ENCODE results near the gene ENPP7.

DNA sequence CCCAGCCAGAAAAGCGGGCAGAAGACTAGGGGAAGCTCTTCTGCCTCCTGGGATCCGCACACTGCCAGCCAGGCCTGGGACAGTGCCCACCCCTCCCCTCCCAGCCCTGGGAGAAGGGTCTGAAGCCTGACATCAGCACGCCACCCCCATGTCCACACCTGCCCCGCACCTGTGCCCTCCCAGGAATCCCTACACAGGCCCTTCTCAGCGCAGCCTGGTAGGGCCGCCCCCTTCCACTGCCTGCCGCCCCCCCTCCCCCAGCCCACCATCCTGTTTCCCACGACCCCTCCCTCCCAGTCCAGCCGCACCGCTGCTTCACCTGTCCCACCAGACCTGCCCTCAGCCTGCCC, 10.6 kb downstream of the ENPP7 start:
- no peak for TF ChIP-seq YY1 (IDR thresholded peaks at IDR 0.05; ENCODE audit: low read depth)
- TF ChIP-seq, protein P1, sequence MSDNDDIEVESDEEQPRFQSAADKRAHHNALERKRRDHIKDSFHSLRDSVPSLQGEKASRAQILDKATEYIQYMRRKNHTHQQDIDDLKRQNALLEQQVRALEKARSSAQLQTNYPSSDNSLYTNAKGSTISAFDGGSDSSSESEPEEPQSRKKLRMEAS (IDR thresholded peaks at IDR 0.05) = no peak
- no peak for TF ChIP-seq RAD21 (IDR thresholded peaks at IDR 0.05; ENCODE audit: low read depth)
- TF ChIP-seq TCF12 (IDR thresholded peaks at IDR 0.05; ENCODE audit: low read depth) = no peak
- no peak for TF ChIP-seq CEBPB (IDR thresholded peaks at IDR 0.05)
- TF ChIP-seq ZBTB7A (IDR thresholded peaks at IDR 0.05; ENCODE audit: low read depth) = no peak
- no peak for TF ChIP-seq EP300 (IDR thresholded peaks at IDR 0.05; ENCODE audit: borderline replicate concordance)
- TF ChIP-seq, protein P2, sequence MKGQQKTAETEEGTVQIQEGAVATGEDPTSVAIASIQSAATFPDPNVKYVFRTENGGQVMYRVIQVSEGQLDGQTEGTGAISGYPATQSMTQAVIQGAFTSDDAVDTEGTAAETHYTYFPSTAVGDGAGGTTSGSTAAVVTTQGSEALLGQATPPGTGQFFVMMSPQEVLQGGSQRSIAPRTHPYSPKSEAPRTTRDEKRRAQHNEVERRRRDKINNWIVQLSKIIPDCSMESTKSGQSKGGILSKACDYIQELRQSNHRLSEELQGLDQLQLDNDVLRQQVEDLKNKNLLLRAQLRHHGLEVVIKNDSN (IDR thresholded peaks at IDR 0.05) = no peak
- no peak for TF ChIP-seq CREB1 (IDR thresholded peaks at IDR 0.05; ENCODE audit: low read depth)
- no peak for TF ChIP-seq FOXM1 (IDR thresholded peaks at IDR 0.05; ENCODE audit: borderline replicate concordance, low read depth)
- TF ChIP-seq, protein P3, sequence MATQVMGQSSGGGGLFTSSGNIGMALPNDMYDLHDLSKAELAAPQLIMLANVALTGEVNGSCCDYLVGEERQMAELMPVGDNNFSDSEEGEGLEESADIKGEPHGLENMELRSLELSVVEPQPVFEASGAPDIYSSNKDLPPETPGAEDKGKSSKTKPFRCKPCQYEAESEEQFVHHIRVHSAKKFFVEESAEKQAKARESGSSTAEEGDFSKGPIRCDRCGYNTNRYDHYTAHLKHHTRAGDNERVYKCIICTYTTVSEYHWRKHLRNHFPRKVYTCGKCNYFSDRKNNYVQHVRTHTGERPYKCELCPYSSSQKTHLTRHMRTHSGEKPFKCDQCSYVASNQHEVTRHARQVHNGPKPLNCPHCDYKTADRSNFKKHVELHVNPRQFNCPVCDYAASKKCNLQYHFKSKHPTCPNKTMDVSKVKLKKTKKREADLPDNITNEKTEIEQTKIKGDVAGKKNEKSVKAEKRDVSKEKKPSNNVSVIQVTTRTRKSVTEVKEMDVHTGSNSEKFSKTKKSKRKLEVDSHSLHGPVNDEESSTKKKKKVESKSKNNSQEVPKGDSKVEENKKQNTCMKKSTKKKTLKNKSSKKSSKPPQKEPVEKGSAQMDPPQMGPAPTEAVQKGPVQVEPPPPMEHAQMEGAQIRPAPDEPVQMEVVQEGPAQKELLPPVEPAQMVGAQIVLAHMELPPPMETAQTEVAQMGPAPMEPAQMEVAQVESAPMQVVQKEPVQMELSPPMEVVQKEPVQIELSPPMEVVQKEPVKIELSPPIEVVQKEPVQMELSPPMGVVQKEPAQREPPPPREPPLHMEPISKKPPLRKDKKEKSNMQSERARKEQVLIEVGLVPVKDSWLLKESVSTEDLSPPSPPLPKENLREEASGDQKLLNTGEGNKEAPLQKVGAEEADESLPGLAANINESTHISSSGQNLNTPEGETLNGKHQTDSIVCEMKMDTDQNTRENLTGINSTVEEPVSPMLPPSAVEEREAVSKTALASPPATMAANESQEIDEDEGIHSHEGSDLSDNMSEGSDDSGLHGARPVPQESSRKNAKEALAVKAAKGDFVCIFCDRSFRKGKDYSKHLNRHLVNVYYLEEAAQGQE (IDR thresholded peaks at IDR 0.05; ENCODE audit: low read depth) = no peak
- no peak for TF ChIP-seq TEAD4 (IDR thresholded peaks at IDR 0.05)

Data from Ishikawa (cell line).